Hepatocyte (in vitro differentiated cells): Measurements from ENCODE around the gene OR2K2. TPM values are rescaled to one million over a fixed set of nuclear protein-coding genes. Genes with fewer than 3 reads are reported as not detected.
"Not testable (repeated sequence)": the region's sequence is repeated elsewhere in the genome, so short reads cannot be mapped to it uniquely, and the experiment has no call there.

Source experiments
- DNase-seq: peaks from one replicate; pipeline ENCODE4 v3.0.0-alpha.2; 2016; ENCODE audit warnings: low spot score
- H2AFZ ChIP-seq: fragments of 200-600 bp; sonication (generic); 2 replicates; pipeline ENCODE4 v1.6.0; 2016; ENCODE audit warnings: antibody characterized with exemption, mild to moderate bottlenecking
- H3K27ac ChIP-seq: fragments of 200-600 bp; sonication (generic); 2 replicates; pipeline ENCODE4 v1.5.1; 2016; ENCODE audit warnings: mild to moderate bottlenecking
- H3K27me3 ChIP-seq: fragments of 200-600 bp; sonication (generic); 2 replicates; pipeline ENCODE4 v1.6.1; 2016
- H3K36me3 ChIP-seq: fragments of 200-600 bp; sonication (generic); replicated peaks from 2 replicates; pipeline ENCODE4 v1.5.1; 2016; ENCODE audit warnings: low read depth; ENCODE audit not compliant: insufficient read depth
- H3K4me1 ChIP-seq: fragments of 200-600 bp; sonication (generic); 2 replicates; pipeline ENCODE4 v1.5.1; 2016; ENCODE audit warnings: mild to moderate bottlenecking, moderate library complexity; ENCODE audit not compliant: insufficient read depth
- H3K4me2 ChIP-seq: fragments of 200-600 bp; sonication (generic); 2 replicates; pipeline ENCODE4 v1.6.0; 2016
- H3K4me3 ChIP-seq: fragments of 200-600 bp; sonication (generic); 2 replicates; pipeline ENCODE4 v1.5.1; 2016; ENCODE audit warnings: mild to moderate bottlenecking
- H3K79me2 ChIP-seq: fragments of 200-600 bp; sonication (generic); 2 replicates; pipeline ENCODE4 v1.6.0; 2017; ENCODE audit warnings: mild to moderate bottlenecking
- H3K9me2 ChIP-seq: fragments of 200-600 bp; sonication (generic); replicated peaks from 2 replicates; pipeline ENCODE4 v1.6.0; 2017; ENCODE audit warnings: mild to moderate bottlenecking; ENCODE audit not compliant: insufficient read depth
- H3K9me3 ChIP-seq: fragments of 200-600 bp; sonication (generic); 2 replicates; pipeline ENCODE4 v1.5.1; 2016; ENCODE audit warnings: low read depth, mild to moderate bottlenecking
- H4K20me1 ChIP-seq: fragments of 200-600 bp; sonication (generic); 2 replicates; pipeline ENCODE4 v1.6.0; 2016; ENCODE audit warnings: mild to moderate bottlenecking; ENCODE audit not compliant: insufficient read depth, poor library complexity, severe bottlenecking
- CTCF ChIP-seq: fragments of 200-600 bp; sonication (generic); IDR thresholded peaks from 2 replicates; pipeline ENCODE4 v1.5.1; 2016; ENCODE audit warnings: antibody characterized with exemption, mild to moderate bottlenecking; ENCODE audit not compliant: poor library complexity
- EZH2 ChIP-seq: fragments of 200-600 bp; sonication (generic); IDR thresholded peaks from 2 replicates; pipeline ENCODE4 v1.6.1; 2016; ENCODE audit warnings: antibody characterized with exemption, mild to moderate bottlenecking, borderline replicate concordance
- EZH2phosphoT487 ChIP-seq: fragments of 200-600 bp; sonication (generic); IDR thresholded peaks from one replicate; pipeline ENCODE4 v1.6.1; 2018; ENCODE audit warnings: antibody characterized with exemption, mild to moderate bottlenecking, low read depth, moderate library complexity; ENCODE audit not compliant: unreplicated experiment, severe bottlenecking
- WGBS: methylation state at CpG from one replicate; pipeline ENCODE4 v1.1.6; 2016; ENCODE audit warnings: low lambda C conversion rate; ENCODE audit errors: missing lambda C conversion rate; 5-methylcytosine and 5-hydroxymethylcytosine counted together
- polyA plus RNA-seq: library from polyadenylated mRNA; unstranded; fragments of >200 nt; fragmentation: Nextera tagmentation; extraction: Ambion mirVana; gene quantifications from 2 replicates; pipeline ENCODE4 v1.2.1, GENCODE V29; 2016
- total RNA-seq: library from RNA; depleted of rRNA; stranded (reverse); fragments of >200 nt; gene quantifications from 2 replicates; pipeline ENCODE4 v1.2.3, GENCODE V29; 2014

The OR2K2 gene
- total and polyA plus RNA-seq, 2 experiments from 2014 or later = not detected

GRCh38 chr9:111284703-111285102 is 45.3 kb downstream of the OR2K2 start:
- no peak for DNase-seq
- TF ChIP-seq EZH2 = no peak
- no peak for TF ChIP-seq EZH2phosphoT487
- no peak for TF ChIP-seq CTCF
- no peaks in the 10 kb centered on the region for H3K9me2 ChIP-seq

DNA sequence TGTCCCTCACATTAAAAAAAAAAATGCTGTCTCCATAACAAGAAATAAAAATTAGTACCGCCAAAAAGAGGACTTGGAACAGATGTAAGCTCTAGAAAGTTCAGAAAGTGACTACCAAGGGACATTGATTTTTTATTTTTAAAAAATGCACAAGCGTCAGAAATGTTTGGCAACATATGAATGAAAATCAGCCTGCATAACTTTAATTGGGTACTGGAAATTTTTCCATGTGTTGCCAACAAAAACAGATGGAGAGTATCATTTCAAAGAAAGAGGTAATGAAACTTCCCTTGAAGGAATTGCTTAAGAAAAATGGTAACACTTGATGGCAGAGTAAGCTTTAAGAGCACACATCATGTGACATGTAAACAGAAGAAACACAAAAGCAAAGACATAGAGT is 47.2 kb downstream of the OR2K2 start:
- WGBS = 86% methylated on average over 2 of the region's 2 CpGs
- Histone ChIP-seq H3K36me3 (no peaks in the 10 kb centered on the region), H3K4me2 (no peak overlapping the region), H4K20me1 (no peaks in the 10 kb centered on the region), H3K9me2 (no peaks in the 10 kb centered on the region), H2AFZ (no peak overlapping the region), H3K9me3 (no peaks in the 10 kb centered on the region), H3K4me3 (no peak overlapping the region), H3K27me3 (no peaks in the 10 kb centered on the region), H3K27ac (no peak overlapping the region), H3K79me2 (no peaks in the 10 kb centered on the region), H3K4me1 (no peaks in the 10 kb centered on the region)
- TF ChIP-seq CTCF (no peak), EZH2phosphoT487 (no peak), EZH2 (no peak)
- no peak for DNase-seq

More at GRCh38 chr9:111284703-111285102, 45.3 kb downstream of the OR2K2 start:
- H3K4me3 ChIP-seq = no peak overlapping the region
- no peaks in the 10 kb centered on the region for H3K9me3 ChIP-seq
- H2AFZ ChIP-seq = no peak overlapping the region
- 89% methylated on average over 4 of the region's 4 CpGs for WGBS
- no peak overlapping the region for H3K27ac ChIP-seq
- H3K79me2 ChIP-seq = no peaks in the 10 kb centered on the region
- H3K36me3 ChIP-seq = no peaks in the 10 kb centered on the region
- no peak overlapping the region for H3K4me2 ChIP-seq
- H3K4me1 ChIP-seq = no peaks in the 10 kb centered on the region
- H3K27me3 ChIP-seq = no peaks in the 10 kb centered on the region
- no peaks in the 10 kb centered on the region for H4K20me1 ChIP-seq

DNA sequence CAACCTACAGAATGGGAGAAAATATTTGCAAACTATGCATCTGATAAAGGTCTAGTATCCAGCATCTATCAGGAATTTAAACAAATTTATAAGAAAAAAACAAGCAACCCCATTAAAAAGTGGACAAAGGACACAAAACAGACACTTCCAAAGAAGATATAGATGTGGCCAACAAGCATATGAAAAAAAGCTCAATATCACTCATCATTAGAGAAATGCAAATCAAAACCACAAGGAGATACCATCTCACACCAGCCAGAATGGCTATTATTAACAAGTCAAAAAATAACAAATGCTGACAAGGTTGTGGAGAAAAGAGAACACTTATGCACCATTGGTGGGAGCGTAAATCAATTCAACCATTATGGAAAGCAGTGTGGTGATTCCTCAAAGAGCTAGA is 49.2 kb downstream of the OR2K2 start:
- H3K4me2 ChIP-seq, H3K9me3 ChIP-seq, H3K4me1 ChIP-seq, H3K27ac ChIP-seq, H4K20me1 ChIP-seq, H3K9me2 ChIP-seq, H3K27me3 ChIP-seq, H3K36me3 ChIP-seq, DNase-seq, H2AFZ ChIP-seq, H3K4me3 ChIP-seq, H3K79me2 ChIP-seq: not testable (repeated sequence)
- WGBS = 100% methylated on average over 1 of the region's 1 CpG

Other genes with a start within 250 kb of the OR2K2 start
- gene ECPAS, start 154.2 kb upstream of the OR2K2 start, total RNA-seq = 57.3 and 65.6 TPM in 2 replicates
- gene ECPAS, start 154.2 kb upstream of the OR2K2 start, polyA plus RNA-seq = 29.1 and 32.1 TPM in 2 replicates
- 4.4 and 4.6 TPM in 2 replicates for gene ZNF483, start 195.0 kb upstream of the OR2K2 start, total RNA-seq
- gene ZNF483, start 195.0 kb upstream of the OR2K2 start, polyA plus RNA-seq = 0.29 and 0.87 TPM in 2 replicates